Memory B cell (primary cell): ENCODE data around the gene ELMO1.

ENCODE experiments used
- ATAC-seq: fragments of 150-1000 bp; cut with Tn5 transposase; 2 replicates; pipeline ENCODE4 v1.10.0; 2021; ENCODE audit warnings: low read depth, mild to moderate bottlenecking, moderate library complexity
- DNase-seq, 2 donors: peaks; one replicate each; pipeline ENCODE4 v3.0.0; 2022; ENCODE audit warnings: low spot score in 2 of 2
- H3K27ac Mint-ChIP-seq: one replicate; pipeline ENCODE4 v1.8.0; 2022; ENCODE audit warnings: mild to moderate bottlenecking, moderate library complexity, mixed read lengths
- H3K27me3 Mint-ChIP-seq: one replicate; pipeline ENCODE4 v1.8.0; 2022; ENCODE audit warnings: mixed read lengths
- H3K36me3 Mint-ChIP-seq: one replicate; pipeline ENCODE4 v1.8.0; 2022; ENCODE audit warnings: mild to moderate bottlenecking, mixed read lengths
- H3K4me1 Mint-ChIP-seq: one replicate; pipeline ENCODE4 v1.8.0; 2022; ENCODE audit warnings: mixed read lengths
- H3K4me3 Mint-ChIP-seq: one replicate; pipeline ENCODE4 v1.8.0; 2022; ENCODE audit warnings: mild to moderate bottlenecking, moderate library complexity, mixed read lengths
- H3K9me3 Mint-ChIP-seq: one replicate; pipeline ENCODE4 v1.8.0; 2022; ENCODE audit warnings: mixed read lengths

Gene ELMO1

DNA sequence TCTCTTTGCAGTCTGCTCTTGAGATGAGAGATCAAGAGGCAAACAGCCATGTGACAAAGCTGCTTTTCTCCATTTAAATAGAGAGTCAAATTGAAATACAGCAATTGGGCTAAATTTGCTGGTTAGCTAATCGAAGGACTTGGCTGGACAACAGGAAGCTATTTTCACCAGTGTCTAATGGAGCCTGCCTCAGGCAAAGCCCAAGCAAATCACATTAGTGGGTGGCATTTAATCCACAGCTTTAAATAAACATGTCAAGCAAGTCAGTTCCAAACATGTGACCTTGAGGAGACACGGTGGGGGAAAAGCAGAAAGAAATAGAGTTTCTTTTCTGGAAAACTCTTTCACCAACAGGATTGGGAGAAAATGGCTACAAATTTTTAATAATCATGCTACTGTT, 543.9 kb downstream of the ELMO1 start:
- no peak for ATAC-seq
- Mint-ChIP-seq H3K27ac (no peak overlapping the region), H3K4me1 (peaks cover 7% of the 10 kb centered on the region), H3K27me3 (no peaks in the 10 kb centered on the region), H3K4me3 (no peak overlapping the region), H3K9me3 (no peaks in the 10 kb centered on the region), H3K36me3 (peaks cover 37% of the 10 kb centered on the region)
- no peak for DNase-seq

DNA sequence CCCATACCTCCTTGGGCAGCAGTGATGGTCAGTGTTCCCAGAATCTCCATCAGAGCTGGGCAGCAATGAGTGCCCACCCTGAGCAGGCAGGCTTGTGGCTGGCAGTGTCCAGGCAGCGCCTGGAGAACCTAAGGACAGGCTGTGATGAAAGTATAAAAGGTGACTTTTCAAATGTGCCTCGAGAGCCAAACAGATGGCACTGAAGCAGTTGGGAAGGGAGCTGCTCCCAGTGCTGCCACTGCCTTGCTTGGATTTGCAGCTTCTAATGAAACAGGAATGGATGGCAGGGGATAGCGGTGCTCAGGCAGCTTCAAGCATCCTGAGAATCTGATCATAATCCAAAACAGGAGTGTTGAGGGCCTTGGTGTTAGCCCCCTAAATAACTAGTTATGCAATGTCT, 544.6 kb downstream of the ELMO1 start:
- H3K4me1 Mint-ChIP-seq, result peaks cover 7% of the 10 kb centered on the region
- no peaks in the 10 kb centered on the region for H3K9me3 Mint-ChIP-seq
- no peak overlapping the region for H3K4me3 Mint-ChIP-seq
- H3K27ac Mint-ChIP-seq, result no peak overlapping the region
- H3K27me3 Mint-ChIP-seq, result no peaks in the 10 kb centered on the region
- DNase-seq (no peak), ATAC-seq (no peak)
- H3K36me3 Mint-ChIP-seq, result peaks cover 32% of the 10 kb centered on the region

DNA sequence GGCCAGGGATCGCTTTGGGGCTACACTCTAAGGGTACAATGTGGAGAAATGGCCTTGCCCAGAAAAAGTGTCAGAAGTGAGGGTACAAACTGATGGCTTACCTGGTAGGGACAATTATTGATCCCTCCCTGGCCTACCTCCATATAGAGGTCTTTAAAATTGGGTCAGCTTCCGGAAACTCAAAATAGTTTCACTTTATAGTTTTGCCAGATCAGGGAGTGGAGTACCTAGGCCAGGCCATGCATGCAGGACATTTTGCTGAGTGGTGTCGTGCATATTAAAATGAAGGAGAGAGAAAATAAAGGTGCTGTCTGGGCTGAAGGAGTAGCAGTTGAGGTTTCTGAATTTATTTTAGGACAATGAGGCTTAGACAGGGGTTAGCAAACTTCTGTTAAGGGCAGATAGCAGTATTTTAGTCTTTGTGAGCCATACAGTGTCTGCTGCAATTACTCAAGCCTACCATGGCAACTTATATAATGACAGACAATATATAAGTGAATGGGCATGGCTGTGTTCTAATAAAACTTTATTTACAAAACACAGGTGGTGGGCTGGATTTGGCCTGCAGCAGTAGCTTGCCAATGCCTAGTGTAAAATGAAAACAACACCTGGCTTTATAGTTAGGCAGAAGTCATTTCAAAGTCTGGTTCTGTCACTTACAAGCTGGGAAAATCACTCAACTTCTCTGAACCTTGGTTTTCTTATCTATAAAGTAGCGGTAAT, 547.5 kb downstream of the ELMO1 start:
- H3K4me1 Mint-ChIP-seq, result peaks cover 8% of the 10 kb centered on the region
- H3K4me3 Mint-ChIP-seq, result no peak overlapping the region
- peaks cover 38% of the 10 kb centered on the region for H3K36me3 Mint-ChIP-seq
- no peak for DNase-seq
- peak overlapping the region; percentile 38 for H3K27ac Mint-ChIP-seq
- H3K27me3 Mint-ChIP-seq, result no peaks in the 10 kb centered on the region
- no peak for ATAC-seq
- no peaks in the 10 kb centered on the region for H3K9me3 Mint-ChIP-seq

DNA sequence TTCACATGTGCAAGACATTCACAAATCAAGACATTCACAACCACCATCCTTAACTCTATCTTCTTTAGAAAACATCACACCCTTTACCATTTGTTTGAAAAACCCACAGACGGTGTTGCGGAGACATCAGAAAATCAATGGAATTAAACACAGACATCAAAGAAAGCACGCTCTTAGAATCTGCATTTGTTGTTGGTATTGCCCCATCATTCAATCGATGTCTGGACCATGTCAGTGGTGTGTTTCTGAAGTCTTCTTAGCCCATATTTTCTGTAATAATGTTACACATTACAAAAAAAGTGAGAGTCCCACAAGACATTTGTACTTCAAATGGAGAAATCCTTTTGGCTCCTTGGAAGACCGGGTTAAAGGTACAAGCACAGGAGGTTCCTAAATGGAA, 550.5 kb downstream of the ELMO1 start:
- Mint-ChIP-seq H3K9me3 (no peaks in the 10 kb centered on the region), H3K4me1 (peaks cover 8% of the 10 kb centered on the region), H3K36me3 (peaks cover 38% of the 10 kb centered on the region), H3K27me3 (no peaks in the 10 kb centered on the region), H3K4me3 (no peak overlapping the region), H3K27ac (no peak overlapping the region)
- ATAC-seq, result no peak
- DNase-seq, result no peak

DNA sequence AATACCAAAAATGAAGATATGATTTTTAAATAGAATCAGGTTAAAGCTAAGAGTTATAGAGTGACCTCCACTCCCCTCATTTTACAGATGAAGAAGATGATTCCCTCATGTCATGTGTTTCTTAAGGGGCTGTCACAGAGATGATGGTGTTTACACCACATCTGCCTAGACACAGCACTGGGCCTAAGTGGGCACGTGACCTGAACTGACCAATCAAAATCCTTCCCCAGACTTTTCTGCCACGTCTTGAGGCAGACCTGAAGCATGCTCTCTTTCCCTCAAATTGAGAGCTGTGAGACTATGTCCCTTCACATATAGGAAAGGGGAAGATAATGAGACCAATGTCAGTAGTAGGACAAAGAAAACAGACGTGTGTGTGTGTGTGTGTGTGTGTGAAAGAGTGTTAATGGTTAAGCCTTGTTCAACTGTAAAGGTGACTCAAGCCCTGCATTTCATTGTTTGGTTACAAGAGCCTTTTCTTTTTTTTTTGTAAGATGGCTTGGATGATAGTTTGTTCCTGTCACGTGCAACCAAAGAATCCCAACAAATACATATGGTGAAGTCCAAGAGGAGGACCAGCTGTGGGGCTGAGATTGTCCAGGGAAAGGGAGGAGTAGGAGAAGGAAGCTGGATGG, 551.6 kb downstream of the ELMO1 start:
- H3K36me3 Mint-ChIP-seq, result peaks cover 39% of the 10 kb centered on the region
- H3K27me3 Mint-ChIP-seq, result no peaks in the 10 kb centered on the region
- ATAC-seq, result no peak
- H3K9me3 Mint-ChIP-seq, result no peaks in the 10 kb centered on the region
- no peak overlapping the region for H3K4me3 Mint-ChIP-seq
- DNase-seq, result no peak
- peaks cover 5% of the 10 kb centered on the region for H3K4me1 Mint-ChIP-seq
- H3K27ac Mint-ChIP-seq, result no peak overlapping the region

DNA sequence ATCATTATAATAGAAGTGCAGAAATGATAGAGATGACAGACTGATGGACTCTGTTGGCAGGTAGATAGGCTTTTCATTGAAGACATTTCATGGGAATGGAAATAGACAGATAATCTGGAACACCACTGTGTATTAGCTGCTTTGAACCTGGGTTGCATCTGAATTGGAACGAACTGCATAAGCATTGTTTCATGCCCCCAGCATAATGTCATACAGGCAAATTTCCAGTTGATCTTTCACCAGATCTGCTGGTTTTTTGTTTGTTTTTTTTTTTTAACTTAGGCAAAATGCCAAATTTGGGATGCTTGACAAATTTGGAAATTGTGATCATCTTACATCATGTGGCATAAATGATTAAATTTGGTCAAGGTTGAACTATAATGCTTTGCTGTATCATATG, 552.2 kb downstream of the ELMO1 start:
- no peaks in the 10 kb centered on the region for H3K9me3 Mint-ChIP-seq
- H3K4me1 Mint-ChIP-seq, result peaks cover 5% of the 10 kb centered on the region
- no peak overlapping the region for H3K27ac Mint-ChIP-seq
- no peak overlapping the region for H3K4me3 Mint-ChIP-seq
- ATAC-seq, result no peak
- peaks cover 43% of the 10 kb centered on the region for H3K36me3 Mint-ChIP-seq
- DNase-seq, result no peak
- no peaks in the 10 kb centered on the region for H3K27me3 Mint-ChIP-seq

DNA sequence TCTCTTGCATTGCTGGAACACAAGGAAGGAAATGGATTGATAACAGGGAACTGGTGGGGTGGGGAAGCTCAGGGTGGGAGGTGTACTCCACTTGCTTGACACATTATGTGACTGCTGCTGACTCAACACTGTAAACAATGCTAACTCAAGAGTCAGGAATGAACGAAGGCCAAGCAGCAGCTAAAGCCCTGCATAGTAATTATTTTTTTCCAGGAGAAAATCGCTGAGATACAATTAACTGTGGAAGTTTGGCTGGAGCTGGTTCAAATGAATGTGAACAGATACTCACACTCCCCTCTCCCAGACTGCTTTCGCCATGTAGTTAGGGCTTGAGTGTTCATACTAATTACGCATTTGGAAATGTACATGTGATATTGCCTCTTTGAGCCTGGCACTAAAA, 553.5 kb downstream of the ELMO1 start:
- Mint-ChIP-seq H3K36me3 (peaks cover 44% of the 10 kb centered on the region), H3K27me3 (no peaks in the 10 kb centered on the region), H3K9me3 (no peaks in the 10 kb centered on the region), H3K27ac (no peak overlapping the region), H3K4me3 (no peak overlapping the region), H3K4me1 (peaks cover 11% of the 10 kb centered on the region)
- no peak for DNase-seq
- no peak for ATAC-seq

DNA sequence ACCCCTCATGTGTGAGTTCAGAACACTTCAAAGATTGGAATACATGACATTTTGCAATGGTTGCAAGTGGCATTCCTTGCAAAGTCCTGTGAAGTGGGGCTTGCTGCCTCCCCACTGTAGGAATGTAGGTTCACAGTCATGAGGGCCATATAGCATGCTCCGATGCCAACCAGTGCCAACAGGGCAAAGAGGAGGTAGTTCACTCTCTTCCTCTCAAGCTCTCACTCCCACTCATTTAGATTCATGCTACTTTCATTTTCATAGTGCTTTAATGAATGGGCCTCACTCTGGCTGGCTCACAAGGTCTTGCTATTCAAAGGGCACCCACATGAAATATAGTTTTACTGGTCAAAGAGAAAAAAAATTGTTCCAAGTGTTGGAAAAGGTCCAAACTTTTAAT, 554.5 kb downstream of the ELMO1 start:
- Mint-ChIP-seq H3K4me3 (no peak overlapping the region), H3K4me1 (peaks cover 11% of the 10 kb centered on the region), H3K36me3 (peaks cover 44% of the 10 kb centered on the region), H3K27ac (no peak overlapping the region), H3K27me3 (no peaks in the 10 kb centered on the region), H3K9me3 (no peaks in the 10 kb centered on the region)
- DNase-seq (no peak), ATAC-seq (no peak)

DNA sequence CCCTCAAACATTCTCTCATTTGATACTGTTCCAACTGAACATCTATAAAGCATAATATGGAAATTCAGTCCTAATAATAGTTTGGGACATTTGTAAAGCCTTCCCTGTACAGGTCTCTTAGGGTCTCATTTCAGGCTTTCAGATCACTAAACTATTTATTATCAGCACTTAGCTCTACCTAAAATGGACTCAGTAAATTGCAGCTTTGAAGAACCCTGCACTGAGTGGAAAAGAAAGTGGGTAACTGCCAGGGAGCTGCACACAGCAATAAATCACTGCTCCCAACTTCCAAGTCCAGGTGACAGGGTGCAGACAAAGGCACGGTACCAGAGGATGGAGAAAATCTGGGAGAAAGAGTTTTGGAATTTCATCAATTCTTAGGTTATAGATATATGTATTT, 559.5 kb downstream of the ELMO1 start:
- Mint-ChIP-seq H3K27ac (peak overlapping the region; percentile 21), H3K27me3 (no peaks in the 10 kb centered on the region), H3K4me3 (no peak overlapping the region), H3K9me3 (no peaks in the 10 kb centered on the region), H3K4me1 (peaks cover 5% of the 10 kb centered on the region), H3K36me3 (peaks cover 55% of the 10 kb centered on the region)
- DNase-seq (no peak), ATAC-seq (no peak)

DNA sequence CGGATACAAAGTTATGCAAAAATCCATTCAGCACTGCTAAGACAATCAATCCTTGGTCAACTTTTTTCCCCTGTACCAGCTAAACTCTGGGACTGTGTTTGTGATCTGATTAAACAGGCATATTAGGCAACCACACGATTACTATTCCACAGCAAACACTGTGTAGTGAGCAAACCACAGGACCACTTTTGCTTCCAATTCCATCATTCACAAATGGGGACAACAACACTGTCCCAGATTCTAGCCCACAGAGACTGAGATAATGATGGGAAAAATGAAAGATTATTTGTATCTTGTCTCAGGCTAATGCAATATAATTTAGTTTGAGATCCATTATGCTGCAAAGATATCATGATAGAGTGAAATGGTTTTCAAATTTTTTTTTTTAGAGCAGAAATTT, 560.7 kb downstream of the ELMO1 start:
- Mint-ChIP-seq H3K27me3 (no peaks in the 10 kb centered on the region), H3K27ac (no peak overlapping the region), H3K9me3 (no peaks in the 10 kb centered on the region), H3K4me1 (peaks cover 5% of the 10 kb centered on the region), H3K4me3 (no peak overlapping the region), H3K36me3 (peaks cover 55% of the 10 kb centered on the region)
- no peak for ATAC-seq
- DNase-seq, result no peak

DNA sequence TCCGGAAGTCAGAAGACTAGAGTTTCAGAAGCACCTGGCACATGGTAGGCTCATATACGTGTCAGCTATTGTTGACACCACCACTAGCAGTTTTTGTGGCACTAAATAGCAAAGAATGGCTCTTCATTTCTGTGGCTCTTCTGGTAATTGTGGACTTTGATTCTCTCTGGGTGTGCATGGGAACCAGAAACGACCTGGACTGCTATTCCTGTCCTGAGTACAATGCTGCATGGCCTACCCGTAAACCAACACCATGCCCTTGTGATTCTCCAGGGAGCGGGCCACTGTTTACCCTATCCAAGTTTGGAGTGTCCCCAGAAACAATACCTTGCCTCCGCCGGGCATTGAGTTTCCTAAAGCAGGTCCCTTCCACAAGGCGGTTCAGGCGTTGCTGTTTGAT, 561.4 kb downstream of the ELMO1 start:
- H3K27ac Mint-ChIP-seq, result no peak overlapping the region
- H3K4me1 Mint-ChIP-seq, result peaks cover 5% of the 10 kb centered on the region
- H3K4me3 Mint-ChIP-seq, result no peak overlapping the region
- H3K9me3 Mint-ChIP-seq, result no peaks in the 10 kb centered on the region
- ATAC-seq (no peak), DNase-seq (no peak)
- H3K27me3 Mint-ChIP-seq, result no peaks in the 10 kb centered on the region
- H3K36me3 Mint-ChIP-seq, result peaks cover 48% of the 10 kb centered on the region

DNA sequence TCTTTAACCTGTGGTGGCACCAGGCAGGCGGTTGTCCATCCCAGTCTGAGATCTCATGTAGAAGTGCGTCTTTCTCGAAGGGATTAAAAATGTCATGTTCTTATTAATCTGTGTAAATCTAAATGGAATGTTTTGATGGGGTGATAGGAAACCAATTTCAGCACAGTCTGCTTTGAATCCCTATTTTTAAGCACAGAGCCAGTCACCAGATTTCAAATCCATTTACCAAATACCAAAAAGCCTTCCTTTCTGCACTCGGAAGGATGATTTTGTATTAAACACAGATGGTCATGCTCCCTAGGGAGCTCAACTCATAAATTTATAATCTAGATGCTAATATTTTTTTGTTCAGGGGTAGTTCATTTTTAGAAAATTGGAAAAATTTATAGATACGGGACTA, 563.8 kb downstream of the ELMO1 start:
- ATAC-seq (no peak), DNase-seq (no peak)
- Mint-ChIP-seq H3K27me3 (no peaks in the 10 kb centered on the region), H3K4me1 (no peaks in the 10 kb centered on the region), H3K36me3 (peaks cover 44% of the 10 kb centered on the region), H3K27ac (peak overlapping the region; percentile 20), H3K4me3 (no peak overlapping the region), H3K9me3 (no peaks in the 10 kb centered on the region)

DNA sequence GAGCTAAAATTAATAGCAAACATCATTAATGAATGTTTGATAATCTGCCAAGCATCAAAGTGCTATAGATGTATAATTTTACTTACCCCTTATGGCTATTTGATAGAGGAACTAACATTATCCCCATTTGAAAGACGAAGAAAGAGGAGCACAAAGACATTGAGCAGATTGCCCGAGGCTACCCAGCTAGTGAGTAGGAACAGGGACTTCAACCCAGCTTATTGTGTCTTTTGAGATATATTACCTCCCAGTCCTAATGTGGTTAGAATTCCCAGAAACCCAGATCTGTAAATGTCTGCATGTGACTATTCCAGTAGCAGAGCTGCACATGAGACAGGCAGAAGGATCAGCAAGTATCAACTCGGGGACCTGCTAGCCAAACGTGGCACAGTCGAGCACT, 564.3 kb downstream of the ELMO1 start:
- Mint-ChIP-seq H3K4me1 (no peaks in the 10 kb centered on the region), H3K36me3 (peaks cover 50% of the 10 kb centered on the region), H3K27me3 (no peaks in the 10 kb centered on the region), H3K4me3 (no peak overlapping the region), H3K9me3 (no peaks in the 10 kb centered on the region), H3K27ac (peak overlapping the region; percentile 20)
- no peak for DNase-seq
- ATAC-seq, result no peak

DNA sequence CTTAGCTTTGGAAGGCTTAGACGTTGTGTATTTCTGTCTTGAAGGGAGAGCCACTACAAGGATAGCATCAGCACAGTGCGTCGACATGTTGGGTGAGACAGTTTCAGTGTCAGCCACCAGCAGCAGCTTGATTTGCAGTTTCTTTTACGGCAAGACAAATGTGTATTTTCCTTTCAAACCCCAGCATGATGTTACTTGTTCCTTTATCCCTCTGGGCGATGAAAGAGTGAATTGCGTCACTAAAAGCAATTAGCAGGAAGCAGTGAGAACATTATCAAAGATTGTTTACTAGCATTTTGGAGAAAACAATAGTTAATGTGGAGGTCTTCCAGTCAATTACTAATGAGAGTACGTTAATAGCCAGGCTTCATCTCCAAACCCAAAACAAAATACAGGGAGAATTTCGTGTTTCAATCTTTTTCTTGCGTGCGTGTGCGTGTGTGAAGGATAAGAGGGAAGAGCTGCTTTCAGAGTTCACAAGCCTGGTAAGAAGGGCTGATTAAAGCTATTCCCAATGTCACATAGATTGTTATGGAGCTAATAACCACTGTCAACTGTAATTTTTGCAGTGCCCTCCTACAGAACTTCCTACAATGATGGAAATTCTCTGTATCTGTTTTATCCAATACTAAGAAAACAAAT, 567.3 kb downstream of the ELMO1 start:
- ATAC-seq (no peak), DNase-seq (no peak)
- no peaks in the 10 kb centered on the region for H3K4me1 Mint-ChIP-seq
- H3K9me3 Mint-ChIP-seq, result no peaks in the 10 kb centered on the region
- H3K27ac Mint-ChIP-seq, result peak overlapping the region; percentile 18
- no peak overlapping the region for H3K4me3 Mint-ChIP-seq
- H3K36me3 Mint-ChIP-seq, result peaks cover 53% of the 10 kb centered on the region
- H3K27me3 Mint-ChIP-seq, result no peaks in the 10 kb centered on the region

DNA sequence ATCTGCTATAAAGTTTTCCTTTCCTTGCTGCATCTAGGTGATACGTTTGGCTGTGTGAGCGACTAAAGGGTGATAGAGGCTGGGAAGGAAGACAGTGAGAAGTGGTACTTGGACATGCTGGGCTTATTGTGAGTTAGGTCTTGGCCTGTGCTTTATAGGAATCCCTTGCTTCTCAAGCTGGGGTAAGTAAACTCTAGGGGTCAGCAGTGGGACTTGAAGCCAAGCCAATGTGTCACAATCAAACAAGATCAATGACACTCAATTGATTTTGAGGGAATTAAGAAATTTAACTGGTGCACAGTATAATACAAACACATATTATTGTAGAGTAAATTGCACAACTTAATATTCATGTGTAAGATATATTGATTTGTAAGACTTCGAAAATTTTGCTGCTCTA, 568.6 kb downstream of the ELMO1 start:
- H3K27ac Mint-ChIP-seq, result no peak overlapping the region
- H3K9me3 Mint-ChIP-seq, result no peaks in the 10 kb centered on the region
- H3K36me3 Mint-ChIP-seq, result peaks cover 53% of the 10 kb centered on the region

More for the DNA sequence above, 568.6 kb downstream of the ELMO1 start:
- no peak for DNase-seq
- no peaks in the 10 kb centered on the region for H3K27me3 Mint-ChIP-seq
- ATAC-seq, result no peak
- H3K4me1 Mint-ChIP-seq, result no peaks in the 10 kb centered on the region
- no peak overlapping the region for H3K4me3 Mint-ChIP-seq
